HL-60 (cell line): ENCODE measurements around the gene FLAD1.

Experiments
- SPI1 ChIP-seq: IDR thresholded peaks from 2 replicates; pipeline ENCODE4 v1.6.1; 2012; ENCODE audit warnings: low read depth, mild to moderate bottlenecking, borderline replicate concordance
- TF ChIP-seq, protein P1 (sequence below): IDR thresholded peaks from one replicate; pipeline ENCODE4 v1.5.1; 2011; ENCODE audit warnings: low read length, control low read depth, inconsistent platforms; ENCODE audit not compliant: insufficient read depth

DNA sequence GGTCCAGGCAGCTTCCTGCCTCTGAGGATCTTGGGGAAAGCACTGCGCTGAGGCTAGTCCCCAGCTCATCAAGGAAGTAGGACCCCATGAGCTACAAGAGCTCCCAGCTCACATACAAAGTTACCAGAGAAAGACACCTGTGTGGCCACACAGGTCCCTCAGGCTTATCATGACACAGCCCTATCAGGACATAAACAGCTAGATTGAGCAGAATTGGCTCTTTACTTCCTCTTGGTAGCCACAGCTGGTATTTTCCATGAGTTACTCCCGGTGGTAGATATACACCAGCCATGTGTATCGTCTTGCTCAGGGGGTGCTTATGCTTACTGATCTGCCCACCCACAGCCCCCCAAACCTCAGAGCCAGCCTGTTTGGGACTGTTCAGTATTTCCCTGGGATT, 11.4 kb downstream of the FLAD1 start:
- no peak for TF ChIP-seq SPI1
- TF ChIP-seq, protein P1, sequence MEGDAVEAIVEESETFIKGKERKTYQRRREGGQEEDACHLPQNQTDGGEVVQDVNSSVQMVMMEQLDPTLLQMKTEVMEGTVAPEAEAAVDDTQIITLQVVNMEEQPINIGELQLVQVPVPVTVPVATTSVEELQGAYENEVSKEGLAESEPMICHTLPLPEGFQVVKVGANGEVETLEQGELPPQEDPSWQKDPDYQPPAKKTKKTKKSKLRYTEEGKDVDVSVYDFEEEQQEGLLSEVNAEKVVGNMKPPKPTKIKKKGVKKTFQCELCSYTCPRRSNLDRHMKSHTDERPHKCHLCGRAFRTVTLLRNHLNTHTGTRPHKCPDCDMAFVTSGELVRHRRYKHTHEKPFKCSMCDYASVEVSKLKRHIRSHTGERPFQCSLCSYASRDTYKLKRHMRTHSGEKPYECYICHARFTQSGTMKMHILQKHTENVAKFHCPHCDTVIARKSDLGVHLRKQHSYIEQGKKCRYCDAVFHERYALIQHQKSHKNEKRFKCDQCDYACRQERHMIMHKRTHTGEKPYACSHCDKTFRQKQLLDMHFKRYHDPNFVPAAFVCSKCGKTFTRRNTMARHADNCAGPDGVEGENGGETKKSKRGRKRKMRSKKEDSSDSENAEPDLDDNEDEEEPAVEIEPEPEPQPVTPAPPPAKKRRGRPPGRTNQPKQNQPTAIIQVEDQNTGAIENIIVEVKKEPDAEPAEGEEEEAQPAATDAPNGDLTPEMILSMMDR: no peak
